ENCODE measurements around the gene RAD9B.
"Not testable (repeated sequence)": the region's sequence is repeated elsewhere in the genome, so short reads cannot be mapped to it uniquely, and the experiment has no call there.

The RAD9B gene

DNA sequence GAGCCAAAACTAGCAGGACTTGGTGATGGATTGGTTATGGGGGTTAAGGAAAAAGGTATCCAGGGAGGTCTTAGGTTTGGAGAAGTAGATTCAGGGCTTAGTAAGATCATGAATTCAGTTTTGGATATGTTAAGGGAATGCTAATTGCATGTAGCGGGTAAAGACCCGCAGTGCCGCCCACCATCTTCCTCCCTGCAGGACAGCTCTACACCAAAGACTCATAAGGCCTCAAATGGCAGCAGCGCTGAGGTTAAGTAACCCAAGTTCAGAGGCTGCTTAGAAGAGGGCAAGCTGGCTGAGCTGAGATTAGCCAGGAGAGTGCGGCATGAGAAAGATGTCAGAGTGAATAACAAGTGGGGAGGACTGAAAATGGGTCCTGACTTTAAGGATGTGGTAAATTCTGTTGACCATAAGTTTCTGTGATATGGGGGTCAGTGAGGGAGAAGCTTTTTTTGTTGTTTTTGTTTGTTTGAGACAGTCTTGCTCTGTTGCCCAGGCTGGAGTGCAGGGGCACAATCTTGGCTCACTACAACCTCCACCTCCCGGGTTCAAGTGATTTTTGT, 26.2 kb downstream of the RAD9B start:
- DNase-seq (ENCODE audit: low spot score) = no peak

- no peak for DNase-seq (ENCODE audit: low spot score)
Measured at GRCh38 chr12:110530511-110530910, 28.4 kb downstream of the RAD9B start.

DNA sequence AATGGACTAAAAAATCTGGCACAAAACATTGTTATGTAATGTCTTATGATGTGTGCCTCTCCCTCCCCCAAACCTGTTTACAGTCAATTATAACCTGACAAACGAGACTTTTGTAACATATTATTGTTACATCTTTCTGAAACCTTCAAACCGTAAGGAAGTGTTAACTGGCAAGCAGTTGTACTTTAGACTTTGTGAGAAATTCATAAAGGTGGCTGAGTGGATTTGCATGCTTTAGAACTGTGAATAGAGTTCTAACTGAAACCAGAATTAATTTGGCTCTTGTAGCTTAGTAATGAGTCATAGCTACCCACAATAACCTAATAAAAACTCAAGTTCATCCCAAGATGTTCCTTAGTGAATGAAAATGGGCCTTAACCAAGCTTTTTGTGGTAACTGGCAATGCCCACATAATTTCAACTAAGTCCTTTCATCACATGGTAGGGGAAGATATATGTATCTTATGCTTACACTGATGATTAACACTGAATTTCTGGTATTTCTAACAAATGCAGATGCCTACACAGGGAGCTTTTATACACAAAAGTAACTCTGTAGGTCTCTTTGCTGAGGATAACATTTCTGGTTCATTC, 29.7 kb downstream of the RAD9B start:
- no peak for DNase-seq (ENCODE audit: low spot score)

GRCh38 chr12:110532644-110533043, 30.5 kb downstream of the RAD9B start:
- DNase-seq (ENCODE audit: low spot score) = no peak

DNA sequence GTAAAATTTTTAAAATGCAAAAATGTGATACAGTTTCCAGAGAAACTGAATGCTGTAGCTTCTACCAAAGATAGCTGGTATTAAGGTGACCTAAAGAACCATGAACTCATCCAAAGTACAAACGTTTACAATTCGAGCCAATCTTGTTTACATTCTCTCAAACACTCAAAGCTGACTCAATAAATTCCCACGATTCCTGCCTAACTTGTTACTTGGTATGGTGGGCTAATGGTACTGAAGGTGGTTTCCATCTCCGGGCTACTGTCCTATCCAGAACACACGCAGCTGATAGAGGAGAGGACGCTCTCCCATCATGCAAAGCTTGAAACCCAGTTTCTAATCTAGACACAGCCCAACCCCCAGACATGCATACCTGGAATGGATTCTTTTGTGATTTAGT, 31.5 kb downstream of the RAD9B start:
- no peak for DNase-seq (ENCODE audit: low spot score)

DNA sequence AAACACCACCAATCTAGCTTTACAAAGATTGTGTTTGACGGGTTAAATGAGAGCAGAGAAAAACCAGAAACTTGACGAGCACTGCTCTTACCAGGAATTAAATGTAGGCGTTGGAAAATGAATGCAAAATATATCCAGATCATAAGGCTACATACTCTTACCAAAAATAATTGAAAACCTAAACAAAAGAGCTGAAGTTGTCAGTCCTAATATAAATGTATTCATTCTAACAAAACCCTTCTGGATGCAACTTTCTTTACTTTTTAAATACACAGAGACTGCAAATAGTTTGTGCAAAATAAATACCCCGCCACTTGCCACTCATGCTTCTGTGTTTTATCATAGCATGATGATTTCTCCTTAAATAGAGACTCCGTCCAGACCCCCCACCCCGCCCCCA, 32.7 kb downstream of the RAD9B start:
- DNase-seq (ENCODE audit: low spot score) = no peak

DNA sequence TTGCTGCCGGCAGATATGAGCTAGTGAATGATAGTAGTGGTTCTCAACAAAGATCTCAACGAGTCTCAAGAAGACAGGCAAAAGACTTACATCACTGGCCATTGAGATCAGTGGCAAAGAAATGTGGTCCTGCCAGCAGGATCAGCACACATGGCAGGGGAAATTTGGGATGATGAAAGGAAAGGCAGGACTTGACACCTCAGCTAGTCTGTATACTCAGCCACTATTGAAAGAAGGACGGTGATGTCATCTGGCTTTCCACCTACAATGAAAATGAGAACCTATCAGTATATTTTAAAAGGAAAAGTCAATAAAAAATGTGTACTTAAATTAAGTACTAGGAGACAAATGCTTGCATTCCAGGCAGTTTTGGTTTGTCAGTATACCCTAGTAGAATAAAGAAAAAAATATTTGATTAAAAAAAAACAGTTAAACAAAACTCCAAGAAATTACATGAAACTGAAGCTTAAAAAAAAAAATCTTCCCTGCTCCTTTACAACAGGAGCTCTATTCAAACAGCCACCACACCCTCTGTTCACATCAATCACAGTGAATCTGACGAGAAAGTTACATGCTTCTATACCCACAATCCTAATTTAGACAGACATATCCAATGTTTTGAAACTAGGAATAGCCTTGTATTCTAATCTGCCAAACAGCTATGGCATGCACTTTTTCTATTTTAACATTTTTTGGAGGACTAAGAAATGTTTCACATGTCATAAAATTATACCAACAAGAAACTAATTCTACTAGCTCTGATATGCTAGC, 34.9 kb downstream of the RAD9B start:
- DNase-seq (ENCODE audit: low spot score) = no peak

DNA sequence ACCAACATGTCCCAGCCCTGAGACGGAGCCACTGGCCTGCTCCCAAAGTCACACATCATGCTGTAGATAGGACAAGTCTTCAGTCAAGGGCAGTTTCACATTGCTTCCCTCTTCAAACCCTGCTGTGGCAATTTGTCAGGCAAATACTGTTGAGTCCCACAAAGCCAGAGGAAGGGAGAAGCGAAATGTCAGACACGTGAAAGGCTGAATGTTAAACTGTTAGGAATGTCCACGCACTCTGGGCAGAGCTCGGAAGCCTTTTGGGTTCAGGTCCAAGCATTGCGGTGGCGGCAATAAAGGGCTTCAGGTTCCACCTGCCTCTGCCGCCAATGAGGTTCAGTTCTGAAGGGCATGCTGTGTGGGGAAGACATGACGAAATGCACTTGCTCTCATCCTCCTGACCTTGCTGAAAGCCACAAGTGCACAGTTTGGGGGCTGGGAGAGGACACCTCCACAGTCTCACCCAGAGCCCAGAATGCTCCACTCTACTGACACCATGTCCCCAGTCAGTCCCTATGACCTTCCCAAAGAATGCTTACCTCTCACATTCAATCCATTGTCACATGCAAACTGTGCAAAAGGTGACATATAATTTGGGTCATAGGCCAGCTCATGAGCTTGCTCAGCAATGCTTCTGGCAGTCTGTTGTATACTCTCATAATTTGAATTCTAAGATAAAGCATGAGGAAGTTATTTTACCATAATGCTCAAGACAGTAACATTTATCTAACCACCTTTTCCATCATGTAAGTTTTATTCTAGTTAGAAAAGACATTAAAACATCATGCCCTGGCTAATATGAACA, 35.7 kb downstream of the RAD9B start:
- no peak for DNase-seq (ENCODE audit: low spot score)

GRCh38 chr12:110538869-110539622, 36.9 kb downstream of the RAD9B start:
- DNase-seq (ENCODE audit: low spot score) = no peak

GRCh38 chr12:110540048-110540447, 37.9 kb downstream of the RAD9B start:
- DNase-seq (ENCODE audit: low spot score) = no peak

DNA sequence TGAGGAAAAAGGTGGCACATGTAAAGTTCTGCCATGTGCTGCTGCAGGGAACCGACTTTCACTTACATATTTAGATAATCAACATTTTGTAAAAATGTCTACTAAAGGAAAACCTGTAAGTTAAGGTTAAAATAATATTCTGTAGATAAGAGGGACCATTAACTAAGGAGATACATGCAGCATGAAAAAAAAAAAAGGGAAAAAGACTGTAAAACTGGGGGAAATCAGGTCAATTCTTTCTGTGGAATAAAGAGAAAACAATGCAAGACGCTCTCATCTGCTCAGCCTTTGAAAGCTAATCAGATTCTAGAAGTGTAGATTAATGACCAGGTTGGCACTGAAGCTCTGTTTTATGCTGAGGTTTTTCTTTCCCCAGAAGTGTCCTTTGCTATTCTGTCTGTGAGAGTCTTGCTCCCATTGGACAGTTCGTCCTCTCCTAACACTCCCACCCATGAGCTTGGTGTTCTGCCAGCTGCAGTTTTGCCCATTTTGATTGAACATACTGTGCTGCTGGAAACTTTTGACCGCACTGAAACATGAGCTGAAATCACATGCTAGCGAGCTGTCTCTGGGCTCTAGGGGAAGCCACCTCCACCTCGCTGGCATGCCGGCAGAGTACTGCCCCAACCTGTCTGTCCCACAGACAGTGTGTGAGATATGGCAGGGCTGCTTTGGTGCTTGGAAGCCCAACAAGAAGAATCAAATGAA, 41.3 kb downstream of the RAD9B start:
- DNase-seq (ENCODE audit: low spot score) = peak; percentile 31

DNA sequence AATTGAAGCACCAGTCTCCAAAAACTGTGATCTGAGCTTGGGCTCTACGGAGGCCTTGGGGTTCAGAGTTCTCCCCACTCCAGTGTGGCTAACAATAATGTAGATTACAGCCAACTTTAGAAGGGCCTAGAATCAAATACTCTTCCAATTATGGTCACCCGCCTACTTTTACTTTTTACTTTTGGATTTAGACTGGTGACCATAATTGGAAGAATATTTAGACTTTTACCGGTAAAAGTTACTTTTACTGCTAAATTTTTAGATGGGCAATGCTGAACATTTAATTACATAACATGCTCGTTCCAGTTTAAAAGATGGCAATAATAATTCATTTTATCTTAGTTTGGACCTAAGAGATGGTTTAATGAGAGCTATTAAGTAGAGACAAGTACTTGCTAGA, 41.8 kb downstream of the RAD9B start:
- no peak for DNase-seq (ENCODE audit: low spot score)

DNA sequence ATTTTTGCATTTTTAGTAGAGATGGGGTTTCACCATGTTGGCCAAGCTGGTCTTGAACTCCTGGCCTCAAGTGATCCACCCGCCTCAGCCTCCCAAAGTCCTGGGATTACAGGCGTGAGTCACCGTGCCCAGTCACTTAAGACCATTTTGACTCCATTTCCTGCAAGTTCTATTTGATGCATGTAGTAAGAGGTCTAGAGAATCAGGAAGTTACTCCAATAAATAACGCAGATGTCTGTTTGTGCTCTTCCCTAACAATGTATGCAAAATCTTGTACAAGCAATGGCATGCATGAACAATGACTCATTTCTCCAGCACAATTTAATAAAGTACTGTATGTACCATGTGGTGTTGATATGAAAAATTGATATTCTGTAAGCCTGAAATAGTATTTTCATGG, 43.1 kb downstream of the RAD9B start:
- DNase-seq (ENCODE audit: low spot score) = not testable (repeated sequence)

GRCh38 chr12:110545812-110546211, 43.7 kb downstream of the RAD9B start:
- no peak for DNase-seq (ENCODE audit: low spot score)

- DNase-seq (ENCODE audit: low spot score) = no peak
Measured at GRCh38 chr12:110546339-110546738, 44.2 kb downstream of the RAD9B start.

- no peak for DNase-seq (ENCODE audit: low spot score)
Measured at GRCh38 chr12:110547090-110547489, 45.0 kb downstream of the RAD9B start.

DNA sequence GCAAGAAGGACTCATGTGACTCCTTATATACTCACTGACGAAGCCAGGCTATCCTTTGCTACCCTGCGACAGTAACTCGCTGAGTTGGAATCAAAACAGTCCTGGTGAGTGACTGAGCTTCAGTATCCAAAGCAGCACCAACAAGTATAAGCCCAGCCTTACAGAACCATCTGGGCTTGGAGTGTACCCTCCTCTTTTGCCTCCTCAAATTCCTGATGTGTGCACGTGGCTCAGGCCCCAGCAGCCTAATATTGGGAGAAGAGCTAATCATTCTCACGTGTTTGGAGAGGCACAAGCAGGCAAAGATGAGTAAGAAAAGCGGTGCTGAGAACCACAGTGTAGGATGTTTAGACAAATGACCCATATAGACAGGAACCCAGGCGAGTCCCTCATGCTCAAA, 46.5 kb downstream of the RAD9B start:
- DNase-seq (ENCODE audit: low spot score) = no peak

GRCh38 chr12:110549716-110550115, 47.6 kb downstream of the RAD9B start:
- no peak for DNase-seq (ENCODE audit: low spot score)

DNA sequence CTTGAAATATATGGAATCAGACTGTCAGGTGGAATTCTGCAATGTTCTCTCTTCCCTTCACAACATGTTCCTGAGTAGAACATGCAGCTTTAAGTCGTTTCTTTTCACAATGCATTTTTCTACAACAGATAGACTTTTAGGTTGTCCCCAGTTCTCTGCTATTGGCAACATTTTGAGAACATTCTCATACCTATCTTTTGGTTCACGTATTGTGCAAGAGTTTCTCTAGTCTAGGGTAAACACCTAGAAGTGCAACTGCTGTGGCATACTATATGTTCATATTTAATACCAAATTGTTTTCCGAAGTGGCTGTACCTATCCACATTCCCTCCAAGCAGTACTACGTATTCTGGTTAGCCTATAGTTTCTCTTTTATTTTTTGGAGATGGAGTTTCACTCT, 48.9 kb downstream of the RAD9B start:
- DNase-seq (ENCODE audit: low spot score) = no peak
